GM04503 (cell line): ENCODE data around the gene TXNDC15.
"Not testable (repeated sequence)": the region's sequence is repeated elsewhere in the genome, so short reads cannot be mapped to it uniquely, and the experiment has no call there.

Source experiments
- DNase-seq: peaks from one replicate; pipeline ENCODE4 v3.0.0-alpha.2; 2012; ENCODE audit warnings: low read depth

Gene TXNDC15

GRCh38 chr5:134878403-134878802, 4.2 kb downstream of the TXNDC15 start:
- no peak for DNase-seq

- DNase-seq: no peak
Observed at GRCh38 chr5:134879456-134879855, 5.3 kb downstream of the TXNDC15 start.

- DNase-seq: not testable (repeated sequence)
Observed at GRCh38 chr5:134880937-134881336, 6.8 kb downstream of the TXNDC15 start.

GRCh38 chr5:134881711-134882110, 7.5 kb downstream of the TXNDC15 start:
- not testable (repeated sequence) for DNase-seq

GRCh38 chr5:134887593-134888159, 13.5 kb downstream of the TXNDC15 start:
- no peak for DNase-seq

GRCh38 chr5:134889335-134889734, 15.2 kb downstream of the TXNDC15 start:
- DNase-seq: no peak

- DNase-seq: no peak
Observed at GRCh38 chr5:134891473-134891872, 17.3 kb downstream of the TXNDC15 start.

- DNase-seq: no peak
Observed at GRCh38 chr5:134892282-134892681, 18.1 kb downstream of the TXNDC15 start.

GRCh38 chr5:134892926-134893325, 18.8 kb downstream of the TXNDC15 start:
- no peak for DNase-seq

GRCh38 chr5:134893748-134894505, 19.8 kb downstream of the TXNDC15 start:
- no peak for DNase-seq

GRCh38 chr5:134902071-134902801, 28.1 kb downstream of the TXNDC15 start:
- DNase-seq: no peak

- DNase-seq: peak; percentile 43
Observed at GRCh38 chr5:134904610-134905245, 30.6 kb downstream of the TXNDC15 start, which contains the start of gene PCBD2. TSS of gene PCBD2 (plus strand) at chr5:134905131. CDS start at chr5:134905140, 9 bp downstream.

- DNase-seq: peak; percentile 31
Observed at GRCh38 chr5:134905246-134905996, 31.2 kb downstream of the TXNDC15 start.

GRCh38 chr5:134906811-134907210, 32.6 kb downstream of the TXNDC15 start:
- no peak for DNase-seq

GRCh38 chr5:134910752-134911151, 36.6 kb downstream of the TXNDC15 start:
- not testable (repeated sequence) for DNase-seq

- no peak for DNase-seq
Observed at GRCh38 chr5:134911285-134912206, 37.4 kb downstream of the TXNDC15 start.

GRCh38 chr5:134913254-134913653, 39.1 kb downstream of the TXNDC15 start:
- no peak for DNase-seq

GRCh38 chr5:134913795-134914194, 39.6 kb downstream of the TXNDC15 start:
- DNase-seq: no peak

GRCh38 chr5:134917070-134917815, 43.1 kb downstream of the TXNDC15 start:
- DNase-seq: no peak

- no peak for DNase-seq
Observed at GRCh38 chr5:134918861-134919260, 44.7 kb downstream of the TXNDC15 start.
